Gastrocnemius medialis (tissue), 4 donors: Measurements from ENCODE around the gene RABGEF1. TPM values are rescaled to one million over a fixed set of nuclear protein-coding genes. Genes with fewer than 3 reads are reported as not detected.
"Not testable (repeated sequence)": the region's sequence is repeated elsewhere in the genome, so short reads cannot be mapped to it uniquely, and the experiment has no call there.

Source experiments
- ATAC-seq, 2 donors: fragments of 150-250 bp; one replicate each; pipeline ENCODE4 v1.9.1; 2016
- DNase-seq, 2 donors: peaks; one replicate each; pipeline ENCODE4 v3.0.0-alpha.2; 2019
- H3K27ac ChIP-seq, 4 donors: fragments of 200-600 bp; sonication (generic); 1 replicate in 1 of 4; 2 replicates in 3 of 4; pipeline ENCODE4 v1.5.1; 2016 to 2018; ENCODE audit warnings: mild to moderate bottlenecking in 2 of 4, moderate library complexity in 1 of 4
- H3K27me3 ChIP-seq, 3 donors: fragments of 200-600 bp; sonication (generic) in 2 of 3; 1 replicate in 1 of 3; 2 replicates in 2 of 3; pipeline versions ENCODE4 v1.5.1 to v1.6.0; 2016 to 2019; ENCODE audit warnings: mild to moderate bottlenecking in 1 of 3, moderate library complexity in 1 of 3
- H3K36me3 ChIP-seq, 2 donors: fragments of 200-600 bp; sonication (generic) in 1 of 2; one replicate each; pipeline ENCODE4 v1.5.1; 2017 to 2018
- H3K4me1 ChIP-seq, 2 donors: fragments of 200-600 bp; sonication (generic) in 1 of 2; one replicate each; pipeline ENCODE4 v1.5.1; 2016 to 2017; ENCODE audit warnings: mild to moderate bottlenecking in 2 of 2
- H3K4me3 ChIP-seq, 4 donors: fragments of 200-600 bp; sonication (generic) in 3 of 4; 1 replicate in 1 of 4; 2 replicates in 3 of 4; pipeline ENCODE4 v1.5.1; 2016 to 2019; ENCODE audit warnings: mild to moderate bottlenecking in 2 of 4
- H3K9me3 ChIP-seq, 3 donors: fragments of 200-600 bp; sonication (generic) in 2 of 3; 1 replicate in 1 of 3; 2 replicates in 2 of 3; pipeline ENCODE4 v1.5.1; 2016 to 2019
- CTCF ChIP-seq, 5 experiments: fragments of 450-650 bp in 3 of 5; fragments of 200-600 bp in 2 of 5; sonication (generic) in 2 of 5; IDR thresholded peaks in 4 of 5; conservative IDR thresholded peaks in 1 of 5; 1 replicate in 4 of 5; 2 replicates in 1 of 5; pipeline ENCODE4 v1.5.1; 2016 to 2019; ENCODE audit warnings: antibody characterized with exemption in 5 of 5, mild to moderate bottlenecking in 3 of 5, moderate library complexity in 3 of 5
- POLR2A ChIP-seq, 2 donors: fragments of 450-650 bp; IDR thresholded peaks; one replicate each; pipeline ENCODE4 v1.6.1; 2017; ENCODE audit warnings: antibody characterized with exemption in 2 of 2, mild to moderate bottlenecking in 2 of 2, moderate library complexity in 2 of 2
- in situ Hi-C, 4 donors: fragments of 200-750 bp; cut with MboI; loops; one replicate each; pipeline versions ENCODE4 v1.15.0 to v1.8.0; 2017; ENCODE audit warnings: low sequenced_read_pairs in 4 of 4
- intact Hi-C: fragments of 100-400 bp; cut with DNase I; formaldehyde crosslinking; loops from one replicate; pipeline ENCODE4 v1.15.1; 2023; ENCODE audit warnings: low total_unique reads
- total RNA-seq, 4 donors: library from RNA; depleted of rRNA; stranded (reverse); fragments of >200 nt; gene quantifications; one replicate each; pipeline versions ENCODE4 v1.1.0 to v1.2.3, GENCODE V29; 2016

RABGEF1 gene
- total RNA-seq, 4 donors from 2014 or later: 18.8 to 29.7 (median 24.9) TPM

GRCh38 chr7:66766041-66766440 is 25.5 kb downstream of the RABGEF1 start:
- H3K27ac ChIP-seq: no peak overlapping the region
- H3K27me3 ChIP-seq: no peaks in the 10 kb centered on the region
- no peak for TF ChIP-seq CTCF (IDR thresholded peaks at IDR 0.05 in 4 of 5, conservative IDR thresholded peaks at IDR 0.05 in 1 of 5)
- no peak for TF ChIP-seq POLR2A (IDR thresholded peaks at IDR 0.05)
- no peak overlapping the region for H3K4me3 ChIP-seq
- peaks cover 7 to 10% of the 10 kb centered on the region in 2 donors for H3K4me1 ChIP-seq
- no peaks in the 10 kb centered on the region for H3K36me3 ChIP-seq
- H3K9me3 ChIP-seq: no peaks in the 10 kb centered on the region
- DNase-seq (no peak), ATAC-seq (no peak)
- in situ Hi-C loops: no loop called here
- intact Hi-C loops: no loop called here

GRCh38 chr7:66767486-66767885 is 27.0 kb downstream of the RABGEF1 start:
- in situ Hi-C loops, DNase-seq, H3K36me3 ChIP-seq, H3K4me1 ChIP-seq, H3K9me3 ChIP-seq, H3K27me3 ChIP-seq, ATAC-seq, H3K4me3 ChIP-seq, H3K27ac ChIP-seq, intact Hi-C loops: not testable (repeated sequence)

- no peaks in the 10 kb centered on the region for H3K9me3 ChIP-seq
- H3K27me3 ChIP-seq: no peaks in the 10 kb centered on the region
- H3K4me3 ChIP-seq: no peak overlapping the region
- in situ Hi-C loops (no loop called here), intact Hi-C loops (no loop called here)
- peaks cover 7 to 10% of the 10 kb centered on the region in 2 donors for H3K4me1 ChIP-seq
- peaks cover 0 to 5% of the 10 kb centered on the region in 2 donors for H3K36me3 ChIP-seq
- no peak overlapping the region for H3K27ac ChIP-seq
- ATAC-seq (no peak), DNase-seq (no peak)
- TF ChIP-seq CTCF (IDR thresholded peaks at IDR 0.05 in 4 of 5, conservative IDR thresholded peaks at IDR 0.05 in 1 of 5) (no peak), POLR2A (IDR thresholded peaks at IDR 0.05) (no peak)
Observed at GRCh38 chr7:66768865-66769832, 28.6 kb downstream of the RABGEF1 start.

- no peak overlapping the region for H3K4me3 ChIP-seq
- peaks cover 7 to 10% of the 10 kb centered on the region in 2 donors for H3K4me1 ChIP-seq
- no peaks in the 10 kb centered on the region for H3K27me3 ChIP-seq
- ATAC-seq (no peak), DNase-seq (no peak)
- TF ChIP-seq CTCF (IDR thresholded peaks at IDR 0.05 in 4 of 5, conservative IDR thresholded peaks at IDR 0.05 in 1 of 5) (no peak), POLR2A (IDR thresholded peaks at IDR 0.05) (no peak)
- H3K27ac ChIP-seq: no peak overlapping the region
- in situ Hi-C loops: no loop called here
- H3K36me3 ChIP-seq: peaks cover 0 to 13% of the 10 kb centered on the region in 2 donors
- intact Hi-C loops: no loop called here
- H3K9me3 ChIP-seq: no peaks in the 10 kb centered on the region
Observed at GRCh38 chr7:66769833-66770512, 29.4 kb downstream of the RABGEF1 start.

- peaks cover 7 to 10% of the 10 kb centered on the region in 2 donors for H3K4me1 ChIP-seq
- H3K9me3 ChIP-seq: no peaks in the 10 kb centered on the region
- H3K27me3 ChIP-seq: no peaks in the 10 kb centered on the region
- peaks cover 0 to 31% of the 10 kb centered on the region in 2 donors for H3K36me3 ChIP-seq
- in situ Hi-C loops: no loop called here
- ATAC-seq (no peak), DNase-seq (no peak)
- no peak overlapping the region for H3K27ac ChIP-seq
- no peak overlapping the region for H3K4me3 ChIP-seq
- no peak for TF ChIP-seq CTCF (IDR thresholded peaks at IDR 0.05 in 4 of 5, conservative IDR thresholded peaks at IDR 0.05 in 1 of 5)
- TF ChIP-seq POLR2A (IDR thresholded peaks at IDR 0.05): no peak
- intact Hi-C loops: no loop called here
Observed at GRCh38 chr7:66771795-66772194, 31.3 kb downstream of the RABGEF1 start.

- intact Hi-C loops, in situ Hi-C loops, DNase-seq, H3K9me3 ChIP-seq, H3K27ac ChIP-seq, H3K4me3 ChIP-seq, ATAC-seq, H3K27me3 ChIP-seq, H3K4me1 ChIP-seq: not testable (repeated sequence)
- peaks cover 0 to 51% of the 10 kb centered on the region in 2 donors for H3K36me3 ChIP-seq
Observed at GRCh38 chr7:66773744-66774143, 33.2 kb downstream of the RABGEF1 start.

- peaks cover 0 to 61% of the 10 kb centered on the region in 2 donors for H3K36me3 ChIP-seq
Observed at GRCh38 chr7:66776383-66776782, 35.9 kb downstream of the RABGEF1 start.

More at GRCh38 chr7:66776383-66776782, 35.9 kb downstream of the RABGEF1 start:
- H3K9me3 ChIP-seq, ATAC-seq, in situ Hi-C loops, intact Hi-C loops, H3K4me3 ChIP-seq, DNase-seq, H3K4me1 ChIP-seq, H3K27ac ChIP-seq, H3K27me3 ChIP-seq: not testable (repeated sequence)
